RPMI7951 (cell line): ENCODE data around the gene PDE4C. TPM values are rescaled to one million over a fixed set of nuclear protein-coding genes. Genes with fewer than 3 reads are reported as not detected.
A peak's percentile ranks its signal among the peaks of the same experiment; 100 is the strongest.

ENCODE experiments used
- DNase-seq: peaks from one replicate; pipeline ENCODE4 v3.0.0-alpha.2; 2012; ENCODE audit warnings: low read depth
- total RNA-seq: library from RNA; depleted of rRNA; stranded (reverse); fragments of >200 nt; shearing (Covaris generic); gene quantifications from 2 replicates; pipeline ENCODE4 v1.2.3, GENCODE V29; 2014

The PDE4C gene
- total RNA-seq, 1 experiment from 2014 or later: 0.60 TPM

DNA sequence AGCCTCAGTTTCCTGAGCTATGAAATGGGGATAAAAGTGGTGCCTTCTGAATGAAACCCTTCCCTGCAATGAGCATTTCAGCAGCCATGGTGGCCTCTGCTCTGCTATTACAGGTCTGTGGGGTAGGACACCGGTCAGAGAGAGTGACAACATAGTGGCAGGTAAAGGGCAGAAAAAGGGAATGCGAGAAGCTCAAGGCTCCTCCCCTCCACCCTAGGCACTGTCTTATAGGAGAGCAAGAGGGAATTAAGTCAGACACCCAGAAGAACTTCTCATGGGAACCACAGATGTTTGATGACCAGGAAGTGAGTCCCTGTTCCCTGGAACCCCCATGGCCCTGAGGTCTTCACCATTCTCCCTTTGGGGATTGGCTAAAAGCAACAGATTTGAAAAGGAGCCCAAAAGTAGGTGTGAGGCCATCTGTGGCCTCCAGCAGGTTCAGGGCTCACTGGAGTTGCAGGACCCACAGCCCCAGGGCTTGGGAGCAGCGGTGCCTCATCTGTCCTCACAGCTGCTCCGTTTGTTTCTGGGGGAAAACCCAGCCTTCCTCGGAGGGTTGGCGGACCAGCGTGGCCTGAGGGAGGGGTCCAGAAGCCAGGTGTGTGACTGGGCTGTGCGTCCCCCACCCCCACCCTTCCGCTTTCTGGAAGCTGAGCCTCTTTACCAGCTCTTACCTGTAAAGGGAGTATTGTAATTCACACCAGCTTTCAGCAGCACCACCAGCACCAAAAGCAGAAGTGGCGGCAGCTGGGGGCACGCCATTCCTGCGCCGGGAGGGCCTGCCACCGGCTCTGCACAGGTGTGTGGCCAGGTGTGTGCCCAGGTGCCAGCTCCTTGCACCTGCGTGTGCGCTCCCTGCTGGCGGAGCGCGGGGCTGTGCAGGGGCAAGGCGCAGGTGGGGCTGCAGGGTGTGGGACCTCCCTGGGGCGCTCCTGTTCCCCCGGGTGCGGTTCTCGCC lies 28.6 kb upstream of the PDE4C start:
- DNase-seq: no peak

DNA sequence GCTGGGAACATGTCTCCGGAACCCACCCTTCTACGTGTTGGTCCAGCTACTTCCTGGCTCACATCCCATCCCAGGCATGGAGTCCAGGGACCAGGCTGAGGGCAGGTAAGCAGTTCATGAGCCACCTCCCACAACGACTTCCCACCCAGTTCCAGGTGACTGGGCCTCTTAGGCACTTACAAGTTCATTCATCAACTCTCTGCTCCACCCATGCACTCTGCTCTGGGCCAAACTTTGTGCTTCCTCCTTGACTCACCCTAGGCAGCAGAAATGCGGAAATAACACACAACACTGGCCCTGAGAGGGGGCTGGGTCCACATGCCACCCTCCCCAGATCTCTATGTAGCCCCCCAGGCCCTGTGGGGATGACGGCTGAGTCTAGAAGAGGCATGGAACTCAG lies 27.5 kb upstream of the PDE4C start:
- DNase-seq: no peak

DNA sequence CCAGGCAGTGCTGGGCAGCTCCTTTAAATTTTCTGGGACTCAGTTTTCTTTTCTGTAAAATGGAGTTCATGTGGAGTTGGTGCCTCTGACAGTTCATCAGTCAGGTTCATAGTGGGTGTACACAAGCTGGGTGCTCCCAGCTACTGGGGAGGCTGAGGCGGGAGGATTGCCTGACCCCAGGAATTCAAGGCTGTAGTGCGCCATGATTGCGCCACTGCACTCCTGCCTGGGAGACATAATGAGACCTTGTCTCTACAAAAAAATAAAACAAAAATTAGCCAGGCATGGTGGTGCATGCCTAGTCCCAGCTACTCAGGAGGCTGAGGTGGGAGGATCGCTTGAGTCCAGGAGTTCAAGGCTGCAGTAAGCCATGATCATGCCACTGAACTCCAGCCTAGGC lies 26.9 kb upstream of the PDE4C start:
- no peak for DNase-seq

DNA sequence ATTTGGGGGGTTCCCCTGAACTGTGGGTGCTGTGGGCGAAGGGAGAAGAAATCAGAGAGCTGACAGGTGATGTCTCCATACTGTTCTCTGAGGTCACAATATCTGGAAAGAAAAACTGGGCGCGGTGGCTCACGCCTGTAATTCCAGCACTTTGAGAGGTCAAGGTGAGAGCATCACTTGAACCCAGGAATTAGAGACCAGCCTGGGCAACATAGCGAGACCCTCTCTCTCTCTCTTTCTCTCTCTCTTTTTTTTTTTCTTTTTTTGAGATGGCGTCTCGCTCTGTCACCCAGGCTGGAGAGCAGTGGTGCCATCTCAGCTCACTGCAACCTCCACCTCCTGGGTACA lies 26.1 kb upstream of the PDE4C start:
- no peak for DNase-seq

DNA sequence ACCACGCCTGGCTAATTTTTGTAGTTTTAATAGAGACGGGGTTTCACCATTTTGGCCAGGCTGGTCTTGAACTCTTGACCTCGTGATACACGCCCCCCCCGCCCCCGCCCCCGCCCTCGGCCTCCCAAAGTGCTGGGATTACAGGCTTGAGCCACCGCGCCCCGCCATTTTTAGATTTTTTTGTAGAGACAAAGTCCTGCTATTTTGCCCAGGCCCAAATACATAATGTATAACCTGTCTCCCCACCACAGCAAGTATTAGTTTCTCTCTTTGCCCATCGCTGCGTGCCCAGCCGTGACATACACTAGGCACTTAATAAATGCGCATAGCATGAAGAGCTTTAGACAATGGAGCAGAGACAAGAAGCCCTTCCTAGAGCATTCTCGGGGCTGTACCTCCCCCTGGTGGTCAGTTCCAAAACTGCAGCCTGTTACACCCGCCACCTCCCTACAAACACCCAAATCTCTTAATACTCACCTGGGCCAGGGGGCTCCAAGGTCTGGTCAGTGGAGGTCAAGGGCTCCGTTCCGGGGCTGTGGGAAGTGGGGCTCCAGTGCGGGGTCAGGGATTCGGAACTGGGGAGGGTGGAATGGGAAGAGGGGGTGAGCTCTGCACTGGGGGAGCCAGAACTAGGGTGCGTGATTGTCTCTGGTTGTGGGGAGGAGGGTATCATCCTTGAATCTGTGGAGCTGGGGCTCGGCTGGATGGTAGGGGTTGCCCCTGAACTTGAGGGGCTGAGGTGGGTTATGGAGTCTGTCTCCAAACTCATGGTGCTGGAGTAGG lies 25.5 kb upstream of the PDE4C start:
- DNase-seq: peak; percentile 61

DNA sequence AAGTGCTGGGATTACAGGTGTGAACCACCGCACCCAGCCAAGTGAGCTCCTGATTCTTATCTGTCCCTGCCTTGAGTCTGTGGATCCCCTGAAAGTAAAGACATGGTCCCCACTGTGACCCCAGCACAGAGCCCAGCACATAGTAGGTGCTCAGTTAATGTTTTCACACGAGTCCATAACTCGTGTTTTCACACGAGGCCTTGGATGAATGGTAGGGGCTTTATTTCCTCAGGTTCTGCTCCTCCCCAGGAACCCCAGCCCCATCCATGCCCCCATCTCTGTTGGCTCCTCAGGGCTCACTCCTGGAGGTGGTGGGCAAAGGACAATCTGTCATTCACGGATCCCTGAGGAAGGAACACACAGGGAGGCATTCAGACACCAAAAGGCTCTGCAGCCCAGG lies 23.6 kb upstream of the PDE4C start:
- DNase-seq: no peak

DNA sequence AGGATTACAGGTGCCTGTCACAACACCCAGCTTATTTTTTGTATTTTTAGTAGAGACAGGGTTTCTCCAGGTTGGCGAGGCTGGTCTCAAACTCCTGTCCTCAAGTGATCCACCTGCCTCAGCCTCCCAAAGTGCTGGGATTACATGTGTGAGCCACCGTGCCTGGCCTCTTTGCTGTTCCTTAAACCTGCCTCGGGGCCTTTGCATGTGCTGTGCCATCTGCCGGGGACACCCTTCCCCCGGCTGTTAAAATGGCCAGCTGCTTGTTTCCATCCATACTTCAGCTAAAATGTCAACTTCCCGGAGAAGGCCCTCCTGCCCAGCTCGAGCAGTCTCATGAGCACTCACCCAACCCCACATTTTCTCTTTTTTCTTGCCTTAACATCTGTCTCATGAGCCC lies 19.1 kb upstream of the PDE4C start:
- DNase-seq: no peak

DNA sequence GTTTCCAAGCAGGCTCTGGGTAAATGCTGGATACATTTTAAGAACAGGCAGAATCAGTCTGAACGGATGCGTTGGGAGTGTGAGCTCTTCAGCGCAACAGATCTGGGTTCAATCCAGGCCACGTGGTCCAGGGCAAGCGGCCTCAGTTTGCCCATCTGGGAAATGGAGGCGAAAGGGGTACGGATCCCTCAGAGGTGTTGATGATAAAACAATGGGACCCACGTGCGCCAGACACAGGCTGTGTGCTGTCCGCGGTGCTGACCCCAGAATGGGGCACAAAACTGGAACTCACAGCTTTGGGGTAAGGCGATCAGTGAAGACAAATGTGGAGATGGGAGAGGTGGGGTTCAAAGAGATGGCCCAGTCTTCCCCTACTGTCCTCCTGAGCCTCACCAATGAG lies 13.1 kb upstream of the PDE4C start:
- no peak for DNase-seq

DNA sequence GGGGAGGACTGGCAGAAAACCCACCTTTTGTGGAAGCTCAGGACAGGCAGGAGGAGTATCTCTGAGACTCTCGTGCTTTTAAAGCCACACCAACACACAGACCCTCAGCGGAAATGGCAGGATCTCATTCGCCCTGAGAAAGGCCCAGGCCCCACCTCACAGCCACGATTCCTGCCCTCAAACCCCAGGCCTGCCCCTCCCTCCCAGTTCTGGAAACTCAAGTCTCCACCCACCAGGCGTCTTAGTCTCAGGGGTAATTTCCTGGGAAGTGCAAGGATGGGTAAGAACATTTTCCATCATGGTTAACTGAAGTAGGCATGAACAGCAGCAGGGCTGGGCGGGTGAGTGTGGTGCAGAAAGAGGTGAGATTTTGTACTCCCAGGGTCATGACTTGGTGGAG lies 8.0 kb upstream of the PDE4C start:
- DNase-seq: no peak

DNA sequence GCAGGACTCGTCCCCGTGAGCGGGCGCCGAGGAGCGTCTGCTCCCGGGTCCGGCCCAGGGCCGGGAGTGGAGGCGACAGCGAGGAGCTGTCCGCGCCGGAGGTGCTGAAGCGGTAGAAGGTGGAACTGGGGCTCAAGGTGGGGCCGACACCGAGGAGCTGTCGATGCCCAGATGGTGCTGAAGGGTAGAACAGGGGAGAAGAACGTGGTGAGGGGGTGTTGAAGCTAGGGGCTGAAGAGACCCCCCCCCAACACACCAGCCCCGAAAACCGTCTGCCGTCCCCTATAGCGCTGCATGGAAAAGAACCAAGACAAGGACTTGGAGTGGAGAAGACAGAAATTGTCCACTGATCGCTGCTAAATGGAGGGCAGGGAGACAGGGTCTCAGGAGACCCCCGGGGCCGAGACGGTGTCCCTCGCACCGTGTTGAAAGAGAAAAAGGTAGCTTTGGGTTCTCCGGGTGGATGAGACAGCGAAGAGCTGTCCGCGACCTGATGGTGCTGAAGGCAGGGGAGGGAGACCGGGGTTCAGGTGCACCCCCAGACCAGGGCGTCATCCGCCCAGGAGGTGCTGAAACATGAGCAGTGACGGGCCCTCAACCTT lies 7.1 kb upstream of the PDE4C start:
- DNase-seq: peak; percentile 55

DNA sequence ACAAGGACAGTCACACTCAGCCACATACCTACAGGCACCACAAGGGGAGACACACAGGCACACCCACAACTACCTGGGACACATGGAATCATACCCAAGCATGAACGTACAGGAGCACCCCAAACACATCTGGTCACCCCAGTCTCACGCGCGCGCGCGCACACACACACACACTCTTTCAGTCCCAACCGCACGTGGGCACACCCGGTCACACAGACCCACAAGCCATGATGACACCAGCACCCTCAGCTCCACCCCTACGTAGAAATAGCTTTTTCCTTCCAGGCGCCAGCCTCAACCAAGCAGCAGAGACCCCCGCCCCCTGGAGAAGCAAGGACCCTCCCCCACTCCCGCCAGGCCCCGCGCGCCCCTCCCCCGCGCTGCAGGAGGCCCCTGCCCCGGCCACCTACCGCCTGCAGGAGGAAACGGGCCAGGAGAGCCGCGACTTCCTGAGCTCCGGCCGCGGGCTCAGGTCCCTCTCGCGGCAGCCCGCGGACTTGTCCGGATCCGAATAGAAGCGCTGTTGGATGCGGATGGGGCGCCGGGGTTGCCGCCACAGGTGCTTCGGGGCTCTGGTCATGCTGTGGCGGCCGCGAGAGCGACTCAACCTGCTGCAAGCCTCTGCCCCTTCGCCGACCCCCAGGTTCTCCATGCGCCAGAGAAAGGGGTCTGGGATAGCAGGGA lies 6.4 kb upstream of the PDE4C start:
- no peak for DNase-seq

DNA sequence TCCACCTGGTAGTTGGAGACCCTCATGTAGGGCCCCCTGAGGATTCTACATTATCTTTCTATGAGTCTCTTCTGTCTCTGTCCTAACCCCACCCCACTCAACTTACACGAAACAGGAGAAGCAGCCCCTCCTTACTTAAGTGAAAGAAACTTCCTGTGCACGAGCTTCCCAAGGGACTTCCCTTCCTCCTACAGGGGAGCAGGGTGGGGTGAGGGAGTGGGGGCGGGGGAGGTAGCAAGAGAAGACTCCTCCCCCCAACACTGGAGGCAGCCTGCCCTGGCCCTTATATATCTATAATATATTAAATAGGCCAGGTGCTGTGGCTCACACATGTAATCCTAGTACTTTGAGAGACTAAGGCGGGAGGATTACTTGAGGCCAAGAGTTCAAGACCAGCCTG lies 5.5 kb upstream of the PDE4C start:
- no peak for DNase-seq

DNA sequence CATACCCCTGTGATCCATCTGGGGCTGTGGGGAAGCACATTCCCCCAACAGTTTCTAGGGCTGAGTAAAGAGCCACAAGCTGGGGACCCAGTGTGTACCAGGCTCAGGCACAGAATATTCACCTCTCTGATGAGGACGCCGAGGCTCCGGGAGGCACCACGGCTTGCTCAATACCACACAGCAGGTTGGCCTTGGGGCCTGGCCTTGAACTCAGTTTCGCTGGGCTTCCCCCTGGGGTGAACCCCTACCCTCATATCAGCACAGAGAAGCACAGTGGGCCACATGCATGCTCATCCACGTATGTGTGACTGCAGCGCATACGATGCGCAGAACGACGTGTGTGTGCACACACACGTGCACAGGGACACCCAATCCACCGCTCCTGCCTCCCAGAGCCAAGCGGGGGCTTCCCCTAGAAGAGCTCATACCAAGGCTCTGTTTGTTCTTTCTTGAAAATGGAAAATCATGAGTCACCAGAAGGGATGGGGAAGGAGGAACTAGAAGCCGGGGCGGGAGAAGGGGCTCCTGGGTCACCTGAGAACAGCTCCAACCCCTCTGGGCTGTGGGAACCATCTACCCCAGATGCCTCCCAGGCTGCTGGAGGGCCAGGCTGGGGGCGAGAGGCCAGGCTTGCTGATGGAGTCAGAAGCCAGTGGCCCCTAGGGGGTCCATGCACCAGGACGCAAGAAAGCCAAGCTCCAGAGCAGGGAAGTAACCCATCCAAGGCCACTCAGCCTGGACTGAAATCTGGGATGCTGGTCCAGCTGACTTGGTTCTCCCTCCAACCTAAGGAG lies 4.9 kb upstream of the PDE4C start:
- DNase-seq: no peak

DNA sequence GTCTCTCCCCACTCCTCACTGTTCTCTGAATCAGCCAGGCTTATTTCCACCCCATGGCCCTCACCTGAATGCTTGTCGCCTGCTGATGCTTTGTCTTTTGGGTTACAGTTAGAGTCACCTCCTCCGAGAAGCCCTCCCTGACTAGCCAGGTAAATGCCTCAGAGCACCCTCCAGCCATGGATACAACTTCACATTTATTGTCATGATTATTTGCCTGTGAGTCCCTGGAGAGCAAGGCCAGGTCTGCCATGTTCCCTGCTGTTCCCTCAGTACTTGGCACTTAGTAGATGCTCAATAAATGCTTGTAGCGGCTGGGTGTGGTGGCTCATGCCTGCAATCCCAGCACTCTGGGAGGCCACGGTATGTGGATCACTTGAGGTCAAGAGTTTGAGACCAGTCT lies 3.7 kb upstream of the PDE4C start:
- no peak for DNase-seq

DNA sequence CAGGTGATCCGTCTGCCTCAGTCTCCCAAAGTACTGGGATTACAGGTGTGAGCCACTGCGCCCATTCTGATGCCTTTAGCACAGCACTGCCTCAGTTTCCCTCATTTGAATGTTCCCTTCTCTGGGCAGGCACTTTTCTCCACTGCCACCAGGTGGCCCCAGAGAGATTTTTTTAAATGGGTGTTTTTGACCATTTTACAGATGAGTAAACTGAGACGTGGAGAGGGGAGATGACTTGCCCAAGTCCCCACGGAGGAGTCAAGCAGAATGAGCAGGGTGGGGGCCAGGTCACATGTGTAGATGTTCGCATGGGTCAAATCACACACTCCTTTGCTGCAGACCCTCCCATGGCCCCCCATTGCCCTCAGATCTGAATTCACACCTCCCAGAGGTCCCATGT lies 3.2 kb upstream of the PDE4C start:
- DNase-seq: no peak

DNA sequence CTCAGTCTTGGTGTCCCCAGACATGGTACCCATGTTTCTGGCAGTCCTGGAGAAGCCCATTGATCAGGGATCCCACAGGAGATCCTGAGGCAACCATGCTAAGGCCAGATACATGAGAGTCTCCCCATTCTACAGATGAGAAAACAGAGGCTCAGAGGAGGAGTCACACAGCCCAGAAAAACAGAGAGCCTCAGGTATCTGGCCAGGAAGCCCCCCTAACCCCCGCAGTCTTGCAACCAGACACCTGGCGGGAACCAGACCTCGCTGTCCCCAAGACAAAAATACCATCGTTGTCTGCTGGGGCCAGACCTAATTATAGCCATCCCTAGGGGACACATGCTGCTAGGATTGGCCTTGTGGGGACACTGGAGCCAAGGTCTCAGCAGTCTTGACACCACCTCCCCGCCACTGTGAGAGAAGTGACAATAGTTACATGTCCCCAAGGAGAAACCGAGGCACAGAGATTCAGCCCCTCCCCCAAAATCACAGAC lies 1.6 kb upstream of the PDE4C start:
- DNase-seq: no peak

DNA sequence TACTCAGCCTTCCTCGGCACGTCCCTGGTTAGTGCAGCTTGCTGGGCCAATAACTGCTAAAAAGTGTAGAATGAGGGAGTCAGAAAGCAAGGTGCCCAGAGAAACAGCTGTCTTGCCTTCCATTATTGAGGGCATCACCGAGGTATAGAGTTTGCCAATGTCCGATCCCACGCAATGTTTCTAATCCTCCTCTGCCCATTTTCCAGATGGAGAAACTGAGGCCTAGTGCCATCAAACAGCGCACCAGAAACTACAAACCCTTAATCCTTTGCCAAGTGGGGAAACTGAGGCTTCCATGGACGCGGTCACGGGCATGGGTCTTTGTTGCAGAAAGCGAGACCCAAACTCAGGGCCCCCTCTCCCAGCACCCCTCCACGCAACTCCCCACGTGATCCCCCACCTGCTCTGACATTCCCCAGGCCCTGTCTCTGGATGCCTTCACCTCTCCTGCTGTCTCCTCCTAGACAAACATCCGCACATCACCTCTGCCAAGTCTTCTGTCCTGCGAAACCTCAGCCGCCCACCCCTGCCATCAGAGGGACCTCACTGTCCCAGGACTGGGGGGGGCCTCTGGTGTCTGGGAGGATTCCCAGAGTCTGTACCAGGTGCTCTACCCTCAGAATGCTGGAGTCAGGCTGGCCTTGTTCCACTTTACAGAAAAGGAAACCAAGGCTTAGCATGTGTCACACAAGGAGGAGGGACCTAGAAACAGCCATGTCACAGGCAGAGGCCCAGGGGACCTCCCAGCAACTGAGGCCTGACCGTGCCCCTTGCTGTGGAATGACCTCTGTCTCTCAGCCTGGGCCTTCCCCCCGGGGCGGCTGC lies 930 bp upstream of the PDE4C start:
- no peak for DNase-seq

DNA sequence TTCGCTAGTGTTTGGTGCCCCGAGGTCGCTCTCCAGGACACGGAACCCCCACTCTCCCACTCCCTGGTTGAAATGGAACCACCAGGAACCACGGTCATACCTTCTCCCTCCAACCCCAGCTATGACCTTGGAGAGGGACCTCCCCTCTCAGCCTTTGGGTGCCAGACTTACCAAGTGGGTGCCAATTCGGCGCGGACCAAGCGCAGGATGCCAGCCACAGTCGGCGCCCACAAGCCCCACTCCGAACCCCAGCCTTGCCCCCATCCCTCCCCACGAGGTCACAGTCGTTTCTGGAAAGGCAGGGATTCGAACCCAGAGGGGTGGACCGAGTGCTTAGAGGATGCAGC lies 910 bp downstream of the PDE4C start:
- DNase-seq: no peak

DNA sequence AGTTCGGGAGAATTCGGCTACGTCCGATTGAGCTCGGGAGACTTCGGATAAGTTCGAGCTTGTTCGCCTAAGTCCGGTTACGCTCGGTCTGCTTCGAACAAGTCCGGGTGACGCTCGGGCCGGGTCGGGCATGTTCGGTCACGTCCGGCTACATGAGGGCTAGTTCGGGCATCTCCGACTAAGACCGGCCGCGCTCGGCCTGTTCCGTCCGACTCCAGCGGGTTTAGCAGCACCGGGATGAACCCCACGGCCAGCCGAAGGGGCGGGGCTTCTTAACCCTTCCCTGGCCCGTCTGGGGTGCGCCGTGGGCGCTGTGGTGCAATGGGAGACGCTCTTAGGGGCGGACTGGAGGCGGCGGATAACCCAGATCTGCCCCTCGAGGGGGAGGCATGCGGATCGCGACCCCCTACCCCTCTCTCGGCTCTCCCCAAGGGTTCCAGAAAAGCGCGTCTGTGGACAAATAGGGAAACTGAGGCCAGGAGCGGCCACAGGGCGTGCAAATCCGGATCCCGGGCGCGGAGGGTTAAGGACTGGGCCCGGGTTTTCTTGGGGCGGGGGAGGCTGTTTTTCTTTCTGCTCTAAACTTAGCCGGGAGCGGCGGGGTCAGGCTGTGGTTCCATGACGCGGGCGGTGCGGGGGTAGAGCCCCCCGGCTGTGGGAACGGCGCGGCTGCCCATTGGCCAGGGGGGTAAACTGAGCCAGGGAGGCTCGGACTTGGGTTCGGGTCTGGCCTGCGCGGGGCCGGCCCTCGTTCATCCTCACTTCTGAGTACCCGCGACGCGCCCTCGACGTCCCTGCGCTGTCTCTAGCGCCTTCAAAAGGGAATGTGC lies 1.5 kb downstream of the PDE4C start:
- peak; percentile 96 for DNase-seq
